ENCODE data around the gene SARS1.

SARS1 gene

GRCh38 chr1:109229531-109230127 is 15.9 kb downstream of the SARS1 start:
- no peak for DNase-seq

- no peak for DNase-seq
Observed at GRCh38 chr1:109231066-109231465, 17.3 kb downstream of the SARS1 start.

GRCh38 chr1:109235137-109235536 is 21.4 kb downstream of the SARS1 start:
- DNase-seq: no peak

- no peak for DNase-seq
Observed at GRCh38 chr1:109237512-109237911, 23.8 kb downstream of the SARS1 start.

- no peak for DNase-seq
Observed at GRCh38 chr1:109238382-109238781, 24.7 kb downstream of the SARS1 start.

GRCh38 chr1:109239047-109239408 is 25.3 kb downstream of the SARS1 start:
- DNase-seq: no peak

- no peak for DNase-seq
Observed at GRCh38 chr1:109239409-109240068, 25.8 kb downstream of the SARS1 start.

GRCh38 chr1:109240158-109241152 is 26.7 kb downstream of the SARS1 start:
- DNase-seq: no peak

- no peak for DNase-seq
Observed at GRCh38 chr1:109241344-109241743, 27.6 kb downstream of the SARS1 start.

GRCh38 chr1:109241841-109242345 is 28.2 kb downstream of the SARS1 start:
- DNase-seq: no peak

- DNase-seq: no peak
Observed at GRCh38 chr1:109242387-109242786, 28.7 kb downstream of the SARS1 start.

GRCh38 chr1:109243221-109243620 is 29.5 kb downstream of the SARS1 start:
- no peak for DNase-seq

- no peak for DNase-seq
Observed at GRCh38 chr1:109243860-109244552, 30.3 kb downstream of the SARS1 start.

GRCh38 chr1:109246141-109246551 is 32.4 kb downstream of the SARS1 start:
- no peak for DNase-seq

GRCh38 chr1:109247401-109248365 is 34.0 kb downstream of the SARS1 start:
- DNase-seq: no peak

GRCh38 chr1:109248444-109248796 is 34.7 kb downstream of the SARS1 start:
- no peak for DNase-seq

GRCh38 chr1:109248797-109249629 is 35.3 kb downstream of the SARS1 start, which contains the start of gene CELSR2:
CELSR2 (plus strand) TSS chr1:109249539; CDS start chr1:109250080, 541 bp downstream.
- no peak for DNase-seq

GRCh38 chr1:109249654-109250401 is 36.1 kb downstream of the SARS1 start:
- DNase-seq: no peak

GRCh38 chr1:109250454-109251276 is 36.9 kb downstream of the SARS1 start:
- no peak for DNase-seq
